LNCAP (cell line): Measurements from ENCODE around the gene VSIG10L2.

Experiments used
- CTCF ChIP-seq: fragments of 450-650 bp; IDR thresholded peaks from 2 replicates; pipeline ENCODE4 v1.5.1; 2017; ENCODE audit warnings: mild to moderate bottlenecking

Gene VSIG10L2

GRCh38 chr11:125978778-125979407, 33.0 kb downstream of the VSIG10L2 start:
- TF ChIP-seq CTCF: no peak

GRCh38 chr11:125979511-125979910, 33.7 kb downstream of the VSIG10L2 start:
- TF ChIP-seq CTCF: no peak

- no peak for TF ChIP-seq CTCF
Observed at GRCh38 chr11:125980436-125980835, 34.6 kb downstream of the VSIG10L2 start.

GRCh38 chr11:125982348-125982730, 36.5 kb downstream of the VSIG10L2 start:
- no peak for TF ChIP-seq CTCF

GRCh38 chr11:125987066-125987641, 41.3 kb downstream of the VSIG10L2 start:
- TF ChIP-seq CTCF: no peak

GRCh38 chr11:125990244-125990643, 44.4 kb downstream of the VSIG10L2 start:
- TF ChIP-seq CTCF: no peak

- TF ChIP-seq CTCF: no peak
Observed at GRCh38 chr11:125992893-125993292, 47.0 kb downstream of the VSIG10L2 start.

GRCh38 chr11:125994509-125994908, 48.7 kb downstream of the VSIG10L2 start:
- TF ChIP-seq CTCF: no peak
